Tongue (tissue), 2 donors: Measurements from ENCODE around the gene PLIN5. TPM values are rescaled to one million over a fixed set of nuclear protein-coding genes. Genes with fewer than 3 reads are reported as not detected.

ENCODE experiments used
- DNase-seq: peaks from one replicate; pipeline ENCODE4 v3.0.0-alpha.2; 2015
- total RNA-seq: library from RNA; depleted of rRNA; stranded (reverse); fragments of >200 nt; gene quantifications from one replicate; pipeline ENCODE4 v1.2.3, GENCODE V29; 2014

Gene PLIN5
- total RNA-seq, 1 donor from 2014 or later = 4.8 TPM

DNA sequence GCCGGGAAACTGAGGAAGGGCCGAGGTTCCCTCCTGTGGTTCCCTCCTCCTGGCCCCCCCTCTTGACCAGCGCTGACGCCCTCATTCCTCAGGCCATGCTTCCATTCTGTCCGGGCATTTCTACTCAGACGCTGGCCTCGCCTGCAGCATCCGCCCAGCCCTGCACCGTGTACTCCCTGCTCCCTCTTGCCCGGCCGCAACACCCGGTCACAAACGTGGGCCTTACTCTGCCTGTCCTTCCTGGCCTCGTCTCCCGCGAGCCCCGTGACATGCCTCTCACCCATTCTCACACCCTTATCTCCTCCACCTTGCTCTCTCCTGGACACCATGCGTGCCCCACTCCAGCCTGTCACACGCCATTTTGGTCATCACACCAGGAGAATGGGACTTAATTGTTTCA is 51.6 kb downstream of the PLIN5 start:
- no peak for DNase-seq

DNA sequence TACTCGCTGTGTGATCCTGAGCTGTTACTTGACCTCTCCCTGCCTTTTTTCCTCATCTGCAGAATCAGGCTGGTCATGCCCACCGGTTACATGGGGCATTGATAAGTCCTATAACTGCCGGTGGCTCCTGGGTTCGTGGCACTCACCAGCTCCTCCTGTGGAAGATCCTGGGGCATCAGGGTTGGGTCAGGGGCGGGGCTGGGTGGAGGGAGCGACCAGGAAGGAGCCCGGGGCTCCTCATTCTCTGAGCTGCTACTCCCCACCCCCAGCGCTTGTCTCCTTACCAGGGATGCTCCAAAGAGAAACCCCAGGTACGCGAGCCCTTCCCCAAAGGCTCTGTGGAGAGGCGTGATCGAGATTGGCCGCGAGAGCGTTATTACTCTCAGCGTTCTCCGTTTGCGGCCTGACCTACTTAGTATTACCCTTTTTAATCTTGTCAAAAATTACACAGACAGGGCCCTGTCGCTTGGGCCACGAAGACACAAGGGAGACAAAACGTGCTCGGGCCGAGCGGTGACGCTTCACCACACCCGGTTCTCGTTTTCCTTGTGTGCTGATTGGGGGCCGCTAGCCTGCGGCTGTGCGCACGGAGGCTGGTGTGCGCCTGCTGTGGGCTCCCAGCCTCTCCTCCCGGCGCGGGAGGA is 52.2 kb downstream of the PLIN5 start:
- DNase-seq = no peak

GRCh38 chr19:4477034-4477801 is 57.8 kb downstream of the PLIN5 start:
- DNase-seq = no peak

DNA sequence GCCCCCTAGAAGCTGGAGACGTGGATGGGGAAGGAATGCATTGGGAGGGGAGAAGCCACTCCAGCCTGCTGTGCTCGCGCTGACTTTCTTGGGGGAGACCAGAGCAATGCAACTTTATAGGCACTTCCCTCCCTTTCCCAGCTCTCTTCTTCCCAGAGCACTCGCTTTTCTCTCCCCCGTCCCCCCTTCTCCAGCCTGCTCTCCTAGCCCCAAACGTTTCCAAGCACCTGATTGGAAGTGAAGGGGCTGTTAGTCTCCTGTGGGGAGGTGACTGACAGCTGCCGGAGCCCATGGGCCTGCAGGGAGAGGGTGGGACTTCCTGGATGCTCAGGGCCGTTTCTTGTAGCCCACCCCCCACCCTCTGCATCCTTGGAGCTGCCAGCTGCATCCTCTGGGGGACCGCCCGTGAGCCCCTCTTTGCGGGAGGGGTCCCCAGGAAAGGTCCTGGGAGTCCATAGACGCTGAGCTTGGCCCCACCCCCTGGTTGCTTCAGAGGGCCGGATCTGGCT is 60.5 kb downstream of the PLIN5 start:
- DNase-seq = peak; percentile 81

DNA sequence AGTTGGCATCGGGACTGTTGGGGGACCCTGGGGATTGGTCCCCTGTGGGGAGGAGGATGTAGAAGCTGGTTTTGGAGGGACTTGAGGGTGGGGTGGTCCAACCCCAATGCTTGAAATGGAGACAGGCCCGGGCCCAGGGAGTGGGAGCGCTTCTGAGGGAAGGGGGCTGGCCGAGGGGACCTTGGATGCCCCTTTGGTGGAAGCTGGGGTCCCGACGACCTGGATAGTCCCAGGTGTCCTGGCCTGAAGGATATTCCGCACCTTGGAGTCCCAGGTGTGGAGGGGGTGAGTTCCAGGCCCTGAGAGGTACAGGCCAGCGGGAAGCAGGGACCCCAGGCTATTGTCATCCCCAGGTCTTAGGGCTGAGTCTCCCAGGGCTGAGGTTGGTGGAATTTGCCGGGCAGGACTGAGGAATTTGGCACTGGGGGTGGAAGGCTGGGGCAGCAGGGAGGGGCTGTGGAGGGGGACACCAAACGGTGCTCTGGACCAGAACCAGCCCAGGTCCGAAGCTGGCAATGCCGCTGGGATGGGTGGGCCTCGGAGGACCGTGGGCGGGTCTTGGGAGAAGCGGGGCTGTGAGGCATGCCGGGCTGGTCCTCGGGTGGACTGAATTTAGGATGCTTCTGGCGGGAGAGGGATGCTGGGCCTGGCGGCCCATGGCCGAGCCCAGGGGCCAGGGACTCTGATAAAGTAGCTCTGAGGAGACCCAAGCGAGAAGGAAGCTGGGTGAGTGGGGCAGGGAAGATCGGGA is 61.1 kb downstream of the PLIN5 start:
- DNase-seq = no peak

- no peak for DNase-seq
These were observed 61.8 kb downstream of the PLIN5 start for GRCh38 chr19:4473011-4473762.

Other genes with a start within 250 kb of the PLIN5 start
- not detected for gene TMIGD2, start 232.8 kb downstream of the PLIN5 start, total RNA-seq
- 1.1 TPM for gene FSD1, start 230.6 kb downstream of the PLIN5 start, total RNA-seq
- 14.7 TPM for gene STAP2, start 196.4 kb downstream of the PLIN5 start, total RNA-seq
- gene MPND, start 191.7 kb downstream of the PLIN5 start, total RNA-seq = 11.3 TPM
- 37.6 TPM for gene SH3GL1, start 134.7 kb downstream of the PLIN5 start, total RNA-seq
- gene CHAF1A, start 132.6 kb downstream of the PLIN5 start, total RNA-seq = 9.8 TPM
- gene UBXN6, start 77.4 kb downstream of the PLIN5 start, total RNA-seq = 92.2 TPM
- gene HDGFL2, start 62.9 kb downstream of the PLIN5 start, total RNA-seq = 48.8 TPM
- 38.0 TPM for gene PLIN4, start 16.7 kb downstream of the PLIN5 start, total RNA-seq
- 1.5 TPM for gene LRG1, start 4.8 kb upstream of the PLIN5 start, total RNA-seq
- 15.4 TPM for gene SEMA6B, start 24.5 kb upstream of the PLIN5 start, total RNA-seq
- gene TNFAIP8L1, start 104.3 kb upstream of the PLIN5 start, total RNA-seq = 12.0 TPM
- 43.9 TPM for gene MYDGF, start 135.1 kb upstream of the PLIN5 start, total RNA-seq
- gene DPP9, start 188.6 kb upstream of the PLIN5 start, total RNA-seq = 26.4 TPM